HG03135 (cell line): ENCODE data around the gene NR1H4.
"Not testable (repeated sequence)": the region's sequence is repeated elsewhere in the genome, so short reads cannot be mapped to it uniquely, and the experiment has no call there.

ENCODE experiments used
- ATAC-seq: cut with Tn5 transposase; IDR thresholded peaks from one replicate; pipeline ENCODE4 v1.9.1; 2021; ENCODE audit warnings: mild to moderate bottlenecking, moderate library complexity; ENCODE audit not compliant: unreplicated experiment

Gene NR1H4

GRCh38 chr12:100472325-100472724 is 1.3 kb upstream of the NR1H4 start:
- ATAC-seq = no peak

GRCh38 chr12:100473050-100473715 is 483 bp upstream of the NR1H4 start:
- ATAC-seq = no peak

DNA sequence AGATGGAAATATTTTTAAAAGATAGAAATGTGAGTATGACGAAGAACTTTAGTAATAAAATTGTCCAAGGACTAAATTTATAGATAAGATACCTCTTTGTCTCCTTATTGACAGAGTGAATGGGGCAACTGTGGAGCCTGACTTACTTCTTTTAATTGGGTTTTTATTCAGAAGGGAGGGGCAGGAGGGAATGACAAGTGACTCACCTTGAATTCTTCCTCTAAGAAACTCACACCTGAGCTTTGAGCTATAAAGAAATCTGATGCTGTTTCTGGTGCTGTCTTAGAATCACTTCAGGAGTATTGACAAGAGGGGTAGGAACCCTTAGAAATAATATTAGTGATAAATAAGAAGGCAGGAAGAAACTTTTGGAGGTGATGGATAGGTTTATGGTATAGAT is 951 bp downstream of the NR1H4 start:
- ATAC-seq = no peak

DNA sequence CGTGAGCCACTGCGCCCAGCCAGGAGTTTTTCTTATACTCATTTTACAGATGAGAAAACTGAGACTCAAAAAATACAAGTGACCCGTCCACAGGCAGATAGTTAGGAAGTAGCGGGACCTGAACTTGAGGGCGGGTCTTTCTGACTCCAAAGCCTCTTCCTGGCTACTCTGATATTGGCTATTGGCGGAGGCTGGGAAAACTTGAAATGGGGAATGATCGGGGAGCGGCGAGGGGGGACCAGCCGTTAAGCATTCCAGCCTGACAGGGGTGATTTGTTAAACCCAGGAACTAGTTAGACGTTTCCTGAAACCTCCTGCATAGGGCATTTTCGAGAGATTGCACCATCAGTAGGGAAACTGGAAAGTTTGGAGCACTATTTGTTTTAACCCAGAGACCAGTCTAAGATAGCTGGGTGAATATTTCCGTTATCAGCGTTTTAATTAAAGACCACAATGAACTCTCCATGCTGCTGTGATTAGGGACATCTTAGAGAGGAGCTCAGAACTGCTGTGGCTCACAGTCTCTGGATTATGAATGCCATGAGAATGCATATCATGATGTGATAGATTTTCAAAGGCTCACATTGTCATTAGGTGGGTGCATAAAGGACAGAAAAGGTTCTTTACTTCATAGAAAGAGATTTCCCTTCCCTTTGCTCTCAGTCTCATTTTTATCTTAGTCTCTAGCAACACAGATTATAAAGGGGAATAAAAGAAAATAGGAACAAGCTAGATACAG is 2.5 kb downstream of the NR1H4 start:
- no peak for ATAC-seq

DNA sequence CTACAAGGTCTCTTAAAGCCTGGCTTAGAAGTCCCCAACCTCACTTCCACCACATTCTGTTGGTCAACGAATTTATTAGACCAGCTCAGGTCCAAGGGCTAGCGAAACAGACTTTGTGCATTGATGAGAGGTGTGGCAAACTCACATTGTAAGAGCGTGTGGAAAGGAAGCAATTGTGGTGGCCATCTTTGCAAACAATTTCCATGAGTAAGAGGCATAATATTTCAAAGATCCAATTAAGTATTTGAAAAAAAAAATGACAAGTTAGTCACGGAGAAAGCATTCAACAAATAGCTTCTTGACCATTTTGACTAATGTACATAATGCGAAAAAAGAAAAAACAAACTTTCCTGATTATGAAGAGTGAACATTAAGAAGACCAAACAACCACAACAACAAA is 7.4 kb downstream of the NR1H4 start:
- ATAC-seq = no peak

- ATAC-seq = no peak
These were observed 10.7 kb downstream of the NR1H4 start for GRCh38 chr12:100484183-100484886.

GRCh38 chr12:100484891-100485471 is 11.3 kb downstream of the NR1H4 start:
- no peak for ATAC-seq

DNA sequence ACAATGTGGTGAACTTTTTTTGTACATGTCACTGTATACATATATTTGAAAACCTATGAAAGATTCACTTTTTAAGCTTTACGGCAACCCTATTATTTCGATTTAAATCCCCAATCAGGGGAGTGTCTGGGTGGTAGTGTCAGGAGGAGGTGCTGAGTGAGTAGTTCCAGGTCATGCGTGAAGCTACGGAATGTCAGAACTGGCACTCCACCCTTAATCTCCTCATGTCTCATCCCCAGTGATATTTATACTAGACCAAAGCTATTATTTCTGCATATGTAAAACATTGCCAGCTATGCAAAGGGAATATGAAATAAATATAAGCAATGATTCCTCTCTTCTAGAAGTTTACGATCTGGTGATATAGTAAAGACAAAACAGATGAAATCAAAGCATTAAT is 12.3 kb downstream of the NR1H4 start:
- no peak for ATAC-seq

GRCh38 chr12:100489251-100489820 is 15.7 kb downstream of the NR1H4 start:
- no peak for ATAC-seq

GRCh38 chr12:100490056-100490455 is 16.4 kb downstream of the NR1H4 start:
- no peak for ATAC-seq

- ATAC-seq = no peak
These were observed 17.4 kb downstream of the NR1H4 start for GRCh38 chr12:100491104-100491503.

GRCh38 chr12:100493396-100494012 is 19.8 kb downstream of the NR1H4 start:
- ATAC-seq = no peak

DNA sequence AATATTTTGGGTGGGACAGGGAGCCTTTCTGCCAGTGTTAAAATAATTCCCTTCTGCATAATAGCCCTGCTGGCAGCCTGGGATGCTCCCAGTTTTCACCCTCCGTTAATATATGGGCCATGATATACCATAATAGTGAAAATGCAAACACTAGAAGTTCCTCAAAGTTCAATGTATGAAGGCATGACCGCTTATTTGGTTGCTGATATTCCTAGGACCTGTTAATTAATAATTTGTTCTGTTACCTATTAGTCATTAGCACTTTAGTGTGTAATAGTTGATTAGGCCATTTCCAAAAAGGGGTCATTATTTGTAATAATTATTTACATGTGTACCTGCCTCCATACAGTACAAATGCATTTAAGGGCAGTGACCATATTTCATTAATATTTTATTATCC is 20.4 kb downstream of the NR1H4 start:
- ATAC-seq = no peak

DNA sequence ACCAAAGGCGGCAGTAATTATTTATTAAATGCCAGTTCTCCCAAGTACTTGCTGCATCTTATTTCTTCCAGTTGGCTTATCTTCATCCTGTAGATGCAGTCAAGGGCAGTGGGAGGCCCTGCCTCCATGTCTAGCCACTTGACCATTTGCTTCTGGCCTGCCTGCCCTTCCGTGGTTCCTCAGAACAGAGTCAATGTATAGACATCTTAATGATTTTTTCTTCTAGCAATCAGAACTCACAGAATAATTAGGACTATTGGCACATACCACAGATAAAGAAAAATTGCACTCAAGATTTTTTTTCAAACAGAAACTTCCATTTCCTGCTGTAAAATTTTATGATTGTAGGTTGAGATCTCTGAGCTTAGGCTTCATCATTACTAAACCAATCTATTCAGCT is 20.9 kb downstream of the NR1H4 start:
- no peak for ATAC-seq

DNA sequence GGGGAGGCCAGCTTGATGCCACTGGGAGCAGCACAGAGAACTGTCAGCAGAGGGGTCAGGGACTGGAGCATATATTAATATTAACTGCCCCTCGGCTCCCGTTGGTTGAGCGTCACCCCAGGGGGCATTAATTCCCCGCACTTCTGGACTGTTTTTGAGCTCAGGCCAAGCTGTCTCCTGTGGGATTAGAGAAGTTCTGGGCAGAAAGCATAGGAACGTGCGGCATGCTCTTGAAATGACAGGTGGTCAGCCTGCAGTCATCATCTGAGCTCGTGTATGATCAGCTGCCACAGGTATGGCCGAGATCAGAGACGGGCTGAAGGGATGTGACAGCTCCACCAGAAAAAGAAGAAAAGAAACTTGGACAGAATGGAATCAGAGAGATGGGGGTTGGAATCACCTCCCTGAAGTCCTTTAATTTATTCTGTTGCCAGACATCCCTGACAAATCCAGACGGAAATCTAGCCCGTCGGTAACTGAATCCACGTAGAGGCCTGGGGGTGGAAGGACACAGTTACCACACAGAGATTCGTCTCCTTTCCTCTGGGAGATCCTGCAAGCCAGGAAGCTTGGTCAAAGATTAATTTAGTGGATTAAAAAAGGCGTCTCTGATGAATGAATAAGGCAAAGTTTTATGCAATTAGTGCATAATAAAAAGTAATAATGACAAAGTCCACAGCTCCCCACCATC is 23.6 kb downstream of the NR1H4 start:
- ATAC-seq = no peak

- no peak for ATAC-seq
These were observed 24.5 kb downstream of the NR1H4 start for GRCh38 chr12:100498141-100498540.

DNA sequence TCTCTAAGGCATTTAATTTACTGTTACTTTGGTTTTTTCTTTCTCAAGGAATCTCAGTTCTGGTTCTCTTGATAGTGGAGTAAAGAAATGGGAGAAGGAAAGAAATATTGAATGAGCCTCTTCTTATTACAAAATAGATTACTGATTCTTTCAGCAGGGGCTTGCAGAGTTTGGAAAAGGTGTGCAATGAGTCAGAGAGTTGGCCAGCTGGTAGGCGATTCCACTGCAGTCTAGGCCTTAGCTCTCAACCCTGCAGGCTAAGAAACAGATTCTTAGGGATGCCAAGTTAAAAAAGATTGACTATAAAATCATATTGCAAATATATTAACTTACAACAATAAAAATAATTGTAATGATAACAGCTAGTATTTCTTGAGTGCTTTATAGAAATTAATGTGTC is 25.8 kb downstream of the NR1H4 start:
- ATAC-seq = no peak

- not testable (repeated sequence) for ATAC-seq
These were observed 29.1 kb downstream of the NR1H4 start for GRCh38 chr12:100502718-100503117.

DNA sequence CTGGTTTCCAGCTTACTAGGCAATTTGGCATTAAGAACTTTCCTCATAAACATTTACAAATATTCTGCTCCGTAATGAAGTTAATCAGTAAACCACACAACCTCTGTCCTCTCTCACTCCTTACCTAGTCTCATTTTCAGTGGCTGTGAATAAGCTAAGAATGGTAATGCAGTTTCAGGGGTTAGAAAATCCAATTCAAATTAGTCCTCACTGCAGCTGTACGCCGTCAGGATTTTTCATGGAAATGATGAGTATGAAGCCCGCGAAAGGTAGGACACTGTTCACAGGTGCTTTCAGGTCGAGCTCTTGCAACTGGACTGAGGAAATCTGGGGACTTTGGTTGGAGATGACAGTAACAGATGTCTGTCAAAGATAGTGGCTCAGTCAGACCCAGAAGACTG is 29.6 kb downstream of the NR1H4 start:
- ATAC-seq = no peak

DNA sequence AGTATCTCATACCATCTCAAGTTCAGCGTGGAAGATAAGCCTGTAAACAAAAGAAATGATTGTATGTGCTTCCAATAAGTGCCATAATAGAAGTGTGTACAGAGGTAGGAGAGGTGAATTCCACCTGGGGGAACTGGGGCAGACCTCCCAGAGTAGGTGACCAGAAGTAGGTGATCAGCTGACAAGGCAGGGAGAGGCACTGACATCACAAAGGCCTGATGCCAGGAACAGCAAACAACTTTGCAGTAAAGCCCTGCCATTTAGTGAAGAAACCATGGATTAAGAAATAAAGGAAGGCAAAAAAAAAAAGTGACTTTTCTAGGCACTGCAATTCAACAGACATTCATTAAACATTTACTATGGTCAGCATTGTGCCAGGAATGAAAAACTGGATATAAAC is 31.1 kb downstream of the NR1H4 start:
- ATAC-seq = no peak
